ENCODE results near the gene ST8SIA4. TPM values are rescaled to one million over a fixed set of nuclear protein-coding genes. Genes with fewer than 3 reads are reported as not detected.

ST8SIA4 gene
- total RNA-seq, 2 donors from 2014 or later: 25.2 to 47.0 TPM

GRCh38 chr5:100826133-100826532 is 76.9 kb downstream of the ST8SIA4 start:
- Histone ChIP-seq H3K9me3 (ENCODE audit: control insufficient read depth, low read length) (no peaks in the 10 kb centered on the region), H3K27ac (ENCODE audit: low read depth, low read length) (no peak overlapping the region), H3K4me3 (ENCODE audit: low read length) (no peak overlapping the region), H3K36me3 (ENCODE audit: control insufficient read depth, insufficient read depth, low read length) (peaks cover 57% of the 10 kb centered on the region), H3K4me1 (ENCODE audit: control insufficient read depth, insufficient read depth, low read length) (no peaks in the 10 kb centered on the region), H3K9ac (ENCODE audit: extremely low read depth, low read length, poor library complexity, severe bottlenecking) (no peak overlapping the region), H3K27me3 (ENCODE audit: control insufficient read depth, insufficient read depth, low read length, poor library complexity, severe bottlenecking) (no peaks in the 10 kb centered on the region)
- Mint-ChIP-seq H3K9me3 (no peaks in the 10 kb centered on the region), H3K4me3 (no peak overlapping the region), H3K36me3 (ENCODE audit: low read depth) (peaks cover 18% of the 10 kb centered on the region), H3K27me3 (ENCODE audit: insufficient read depth) (no peaks in the 10 kb centered on the region), H3K27ac (no peak overlapping the region), H3K4me1 (peaks cover 19% of the 10 kb centered on the region)
- no peak for TF ChIP-seq CTCF (conservative IDR thresholded peaks at IDR 0.05)
- 92 to 100% methylated on average over 2 of the region's 2 CpGs for WGBS, 2 experiments (ENCODE audit: insufficient coverage in 1 of 2, insufficient read length in 1 of 2)
- DNase-seq: no peak

- Mint-ChIP-seq H3K9me3 (no peaks in the 10 kb centered on the region), H3K27me3 (ENCODE audit: insufficient read depth) (no peaks in the 10 kb centered on the region), H3K4me3 (no peak overlapping the region), H3K4me1 (peaks cover 27% of the 10 kb centered on the region), H3K36me3 (ENCODE audit: low read depth) (peaks cover 13% of the 10 kb centered on the region), H3K27ac (no peak overlapping the region)
- H3K27me3 ChIP-seq (ENCODE audit: control insufficient read depth, insufficient read depth, low read length, poor library complexity, severe bottlenecking): no peaks in the 10 kb centered on the region
- H3K4me3 ChIP-seq (ENCODE audit: low read length): no peak overlapping the region
- no peak overlapping the region for H3K27ac ChIP-seq (ENCODE audit: low read depth, low read length)
- no peaks in the 10 kb centered on the region for H3K4me1 ChIP-seq (ENCODE audit: control insufficient read depth, insufficient read depth, low read length)
- H3K36me3 ChIP-seq (ENCODE audit: control insufficient read depth, insufficient read depth, low read length): peaks cover 43% of the 10 kb centered on the region
- H3K9ac ChIP-seq (ENCODE audit: extremely low read depth, low read length, poor library complexity, severe bottlenecking): no peak overlapping the region
- H3K9me3 ChIP-seq (ENCODE audit: control insufficient read depth, low read length): no peaks in the 10 kb centered on the region
- TF ChIP-seq CTCF (conservative IDR thresholded peaks at IDR 0.05): no peak
- no peak for DNase-seq
Measured at GRCh38 chr5:100824635-100825034, 78.4 kb downstream of the ST8SIA4 start.

- Histone ChIP-seq H3K4me1 (ENCODE audit: control insufficient read depth, insufficient read depth, low read length) (no peaks in the 10 kb centered on the region), H3K9me3 (ENCODE audit: control insufficient read depth, low read length) (no peaks in the 10 kb centered on the region), H3K4me3 (ENCODE audit: low read length) (no peak overlapping the region), H3K36me3 (ENCODE audit: control insufficient read depth, insufficient read depth, low read length) (peaks cover 46% of the 10 kb centered on the region), H3K27ac (ENCODE audit: low read depth, low read length) (no peak overlapping the region), H3K9ac (ENCODE audit: extremely low read depth, low read length, poor library complexity, severe bottlenecking) (no peak overlapping the region), H3K27me3 (ENCODE audit: control insufficient read depth, insufficient read depth, low read length, poor library complexity, severe bottlenecking) (no peaks in the 10 kb centered on the region)
- DNase-seq: no peak
- Mint-ChIP-seq H3K27ac (no peak overlapping the region), H3K4me3 (no peak overlapping the region), H3K27me3 (ENCODE audit: insufficient read depth) (no peaks in the 10 kb centered on the region), H3K4me1 (peaks cover 27% of the 10 kb centered on the region), H3K9me3 (no peaks in the 10 kb centered on the region), H3K36me3 (ENCODE audit: low read depth) (peaks cover 13% of the 10 kb centered on the region)
- no peak for TF ChIP-seq CTCF (conservative IDR thresholded peaks at IDR 0.05)
- WGBS, 2 experiments (ENCODE audit: insufficient coverage in 1 of 2, insufficient read length in 1 of 2): 92% methylated on average over 2 of the region's 2 CpGs; no CpG with 5 or more reads in 1 of the 2 experiments
Measured at GRCh38 chr5:100823812-100824211, 79.3 kb downstream of the ST8SIA4 start.
